Natural killer cell (primary cell): ENCODE data around the gene TXNRD1. TPM values are rescaled to one million over a fixed set of nuclear protein-coding genes. Genes with fewer than 3 reads are reported as not detected.

Experiments
- ATAC-seq, 3 donors: fragments of 150-1000 bp in 2 of 3; fragments of 200-7000 bp in 1 of 3; cut with Tn5 transposase; 1 replicate in 1 of 3; 2 replicates in 2 of 3; pipeline ENCODE4 v1.10.0; 2021; ENCODE audit warnings: mild to moderate bottlenecking in 2 of 3, moderate library complexity in 2 of 3
- DNase-seq, 2 donors: peaks; one replicate each; pipeline versions ENCODE4 v3.0.0 to v3.0.0-alpha.2; 2013 to 2021; ENCODE audit warnings: mixed read lengths in 1 of 2
- H3K27ac ChIP-seq: one replicate; pipeline ENCODE4 v1.5.1; 2013; ENCODE audit warnings: mild to moderate bottlenecking, low read length
- H3K27me3 ChIP-seq: one replicate; pipeline ENCODE4 v1.6.1; 2013; ENCODE audit warnings: low read length; ENCODE audit not compliant: control insufficient read depth, insufficient read depth
- H3K36me3 ChIP-seq: one replicate; pipeline ENCODE4 v1.6.1; 2013; ENCODE audit warnings: low read length; ENCODE audit not compliant: control insufficient read depth, insufficient read depth
- H3K4me1 ChIP-seq: one replicate; pipeline ENCODE4 v1.6.1; 2013; ENCODE audit warnings: low read length; ENCODE audit not compliant: control insufficient read depth, insufficient read depth
- H3K4me3 ChIP-seq: one replicate; pipeline ENCODE4 v1.5.1; 2013; ENCODE audit warnings: low read length
- H3K9me3 ChIP-seq: one replicate; pipeline ENCODE4 v1.6.1; 2013; ENCODE audit warnings: low read length; ENCODE audit not compliant: control insufficient read depth, insufficient read depth
- H3K27ac Mint-ChIP-seq, 2 donors: one replicate each; pipeline ENCODE4 v1.8.0; 2022; ENCODE audit warnings: mild to moderate bottlenecking in 2 of 2, mixed read lengths in 2 of 2, moderate library complexity in 1 of 2
- H3K27me3 Mint-ChIP-seq, 2 donors: one replicate each; pipeline ENCODE4 v1.8.0; 2022; ENCODE audit warnings: low read depth in 2 of 2, mixed read lengths in 2 of 2
- H3K36me3 Mint-ChIP-seq: one replicate; pipeline ENCODE4 v1.8.0; 2022; ENCODE audit warnings: mixed read lengths
- H3K4me1 Mint-ChIP-seq, 2 donors: one replicate each; pipeline ENCODE4 v1.8.0; 2022; ENCODE audit warnings: mixed read lengths in 2 of 2
- H3K4me3 Mint-ChIP-seq: one replicate; pipeline ENCODE4 v1.8.0; 2022; ENCODE audit warnings: mild to moderate bottlenecking, moderate library complexity, mixed read lengths
- H3K9me3 Mint-ChIP-seq, 2 donors: one replicate each; pipeline ENCODE4 v1.8.0; 2022; ENCODE audit warnings: mixed read lengths in 2 of 2
- CTCF ChIP-seq: fragments of 200-600 bp; IDR thresholded peaks from one replicate; pipeline ENCODE4 v1.8.0; 2022; ENCODE audit warnings: antibody characterized with exemption
- WGBS: methylation state at CpG from one replicate; pipeline ENCODE4 v1.1.7; 2013; ENCODE audit warnings: missing lambda C conversion rate; ENCODE audit not compliant: insufficient coverage; 5-methylcytosine and 5-hydroxymethylcytosine counted together
- intact Hi-C: fragments of 100-400 bp; cut with micrococcal nuclease; formaldehyde crosslinking; loops from one replicate; pipeline ENCODE4 v1.14.2; 2022
- total RNA-seq, 4 donors: library from RNA; stranded (reverse); fragments of 120-200 nt in 1 of 4; gene quantifications; one replicate each; pipeline versions ENCODE4 v1.2.3 to v1.2.4, GENCODE V29; 2013 to 2022

TXNRD1 gene
- total RNA-seq, 3 donors from 2014 or later (not counting 1 experiment from before 2014, with no cell fraction given), result 46.9 to 59.7 (median 47.3) TPM

- no peaks in the 10 kb centered on the region for H3K27me3 Mint-ChIP-seq
- Histone ChIP-seq H3K4me3 (no peak overlapping the region), H3K27ac (no peak overlapping the region), H3K27me3 (no peaks in the 10 kb centered on the region), H3K36me3 (no peaks in the 10 kb centered on the region), H3K9me3 (peaks cover 7% of the 10 kb centered on the region), H3K4me1 (no peaks in the 10 kb centered on the region)
- H3K9me3 Mint-ChIP-seq, result peaks cover 0 to 3% of the 10 kb centered on the region in 2 donors
- no peaks in the 10 kb centered on the region for H3K36me3 Mint-ChIP-seq
- 98% methylated on average over 4 of the region's 5 CpGs for WGBS
- no peak overlapping the region for H3K27ac Mint-ChIP-seq
- H3K4me3 Mint-ChIP-seq, result no peak overlapping the region
- ATAC-seq (no peak), DNase-seq (no peak)
- no peak for TF ChIP-seq CTCF
- peaks cover 1 to 2% of the 10 kb centered on the region in 2 donors for H3K4me1 Mint-ChIP-seq
- intact Hi-C loops, result no loop called here
Observed at GRCh38 chr12:104365921-104366410, 150.4 kb downstream of the TXNRD1 start.

DNA sequence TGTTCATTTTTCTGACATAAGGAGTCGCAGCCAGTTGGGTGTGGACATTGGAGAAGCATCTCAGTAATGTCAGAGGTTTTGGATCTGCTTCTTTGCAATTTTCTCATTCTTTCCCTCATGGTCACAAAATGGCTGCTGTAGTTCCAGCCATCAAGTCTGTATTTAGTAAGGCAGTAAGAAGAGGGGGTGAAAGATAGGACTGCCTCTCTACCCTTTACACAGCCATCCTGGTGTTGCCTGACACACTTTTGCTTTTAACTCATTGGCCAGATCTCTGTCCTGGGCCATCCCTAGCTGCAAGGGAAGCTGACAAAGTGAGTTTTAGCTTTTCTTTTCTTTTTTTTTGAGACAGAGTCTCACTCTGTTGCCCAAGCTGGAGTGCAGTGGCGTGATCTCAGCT is 154.1 kb downstream of the TXNRD1 start:
- DNase-seq (no peak), ATAC-seq (no peak)
- H3K27ac Mint-ChIP-seq, result no peak overlapping the region
- peaks cover 15% of the 10 kb centered on the region for H3K4me1 ChIP-seq
- H3K36me3 Mint-ChIP-seq, result no peaks in the 10 kb centered on the region
- no peak overlapping the region for H3K4me3 Mint-ChIP-seq
- no peaks in the 10 kb centered on the region for H3K27me3 ChIP-seq
- TF ChIP-seq CTCF, result no peak
- no peaks in the 10 kb centered on the region for H3K36me3 ChIP-seq
- 88% methylated on average over 2 of the region's 2 CpGs for WGBS
- H3K27ac ChIP-seq, result no peak overlapping the region
- H3K27me3 Mint-ChIP-seq, result no peaks in the 10 kb centered on the region
- no peak overlapping the region for H3K4me3 ChIP-seq
- intact Hi-C loops, result no loop called here
- H3K9me3 ChIP-seq, result peaks cover 7% of the 10 kb centered on the region
- peaks cover 17 to 19% of the 10 kb centered on the region in 2 donors for H3K4me1 Mint-ChIP-seq
- H3K9me3 Mint-ChIP-seq, result peaks cover 0 to 3% of the 10 kb centered on the region in 2 donors

DNA sequence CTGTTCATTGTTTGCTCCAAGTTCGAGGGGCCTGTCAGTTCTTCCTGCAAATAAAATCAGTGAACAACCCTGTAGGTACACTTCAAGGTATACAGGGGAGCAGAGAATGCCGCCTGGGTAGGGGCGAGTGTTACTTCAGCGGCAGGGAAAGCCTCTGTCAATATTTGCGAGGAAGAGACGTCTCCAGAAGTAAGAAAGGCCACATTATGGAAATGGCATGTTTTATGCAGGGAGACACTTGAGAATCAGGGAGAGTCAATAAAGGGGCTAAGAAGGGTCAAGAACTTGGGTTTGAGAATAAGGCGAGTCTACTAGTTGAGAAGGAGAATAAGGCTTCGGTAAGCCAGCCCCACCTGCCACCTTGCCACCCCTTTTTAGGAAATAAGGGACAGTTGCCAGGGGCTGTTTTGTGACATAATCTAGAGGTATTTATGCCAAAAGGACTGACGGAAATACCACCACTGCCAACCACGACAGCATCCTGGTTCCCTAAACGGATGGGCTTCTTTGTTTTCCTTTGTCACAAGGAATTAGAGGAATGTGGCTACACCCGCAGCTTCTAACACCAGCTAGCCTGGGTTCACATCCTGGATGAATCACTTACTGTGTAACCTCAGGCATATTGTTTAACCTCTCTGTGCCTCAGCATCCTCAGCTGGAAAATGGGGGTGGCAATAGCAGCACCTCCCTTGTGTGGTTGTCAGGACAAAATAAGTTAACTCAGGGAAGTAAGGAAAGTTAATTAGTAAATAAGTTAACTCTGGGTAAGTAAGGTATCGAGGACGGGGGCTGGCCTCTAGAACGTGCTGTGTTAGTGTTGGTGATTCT is 155.7 kb downstream of the TXNRD1 start:
- no peaks in the 10 kb centered on the region for H3K36me3 ChIP-seq
- H3K27ac Mint-ChIP-seq, result peak overlapping the region in 1 of 2 donors; percentile 29
- H3K4me3 Mint-ChIP-seq, result no peak overlapping the region
- H3K4me1 ChIP-seq, result peaks cover 15% of the 10 kb centered on the region
- DNase-seq, result no peak
- H3K9me3 Mint-ChIP-seq, result peaks cover 0 to 3% of the 10 kb centered on the region in 2 donors
- TF ChIP-seq CTCF, result no peak
- peaks cover 7% of the 10 kb centered on the region for H3K9me3 ChIP-seq
- H3K27ac ChIP-seq, result no peak overlapping the region
- no peaks in the 10 kb centered on the region for H3K27me3 ChIP-seq
- H3K4me3 ChIP-seq, result no peak overlapping the region
- H3K36me3 Mint-ChIP-seq, result no peaks in the 10 kb centered on the region
- WGBS, result 83% methylated on average over 14 of the region's 15 CpGs
- no peaks in the 10 kb centered on the region for H3K27me3 Mint-ChIP-seq
- H3K4me1 Mint-ChIP-seq, result peaks cover 17 to 19% of the 10 kb centered on the region in 2 donors
- ATAC-seq, result no peak
- intact Hi-C loops, result no loop called here
